WTC11 (cell line): ENCODE data around the gene TXNRD1. TPM values are rescaled to one million over a fixed set of nuclear protein-coding genes. Genes with fewer than 3 reads are reported as not detected.
"Not testable (repeated sequence)": the region's sequence is repeated elsewhere in the genome, so short reads cannot be mapped to it uniquely, and the experiment has no call there.

Source experiments
- ATAC-seq: fragments of 200-7000 bp; cut with Tn5 transposase; 2 replicates; pipeline ENCODE4 v1.10.0; 2021; ENCODE audit warnings: mild to moderate bottlenecking, moderate library complexity
- CTCF ChIA-PET: fragments of 300-600 bp; sonication (Branson Sonifier 250); formaldehyde crosslinking; loops from one replicate; lab custom pipeline; 2021; ENCODE audit warnings: antibody characterized with exemption; lab: Charles Lee
- POLR2A ChIA-PET: fragments of 350-600 bp; sonication (Branson Sonifier 250); formaldehyde crosslinking; loops from one replicate; lab custom pipeline; 2021; ENCODE audit warnings: antibody characterized with exemption; lab: Charles Lee
- DNase-seq: peaks from one replicate; pipeline ENCODE4 v3.0.0; 2021; ENCODE audit warnings: low spot score
- H3K27ac Mint-ChIP-seq: 2 replicates; pipeline ENCODE4 v1.8.0; 2021; ENCODE audit warnings: mixed read lengths
- H3K27me3 Mint-ChIP-seq: 2 replicates; pipeline ENCODE4 v1.8.0; 2021; ENCODE audit warnings: low read depth, mild to moderate bottlenecking, moderate library complexity, mixed read lengths
- H3K36me3 Mint-ChIP-seq: 2 replicates; pipeline ENCODE4 v1.8.0; 2021; ENCODE audit warnings: mixed read lengths
- H3K4me1 Mint-ChIP-seq: 2 replicates; pipeline ENCODE4 v1.8.0; 2022; ENCODE audit warnings: mixed read lengths
- H3K4me3 Mint-ChIP-seq: 2 replicates; pipeline ENCODE4 v1.8.0; 2021; ENCODE audit warnings: mild to moderate bottlenecking, moderate library complexity, mixed read lengths
- H3K9me3 Mint-ChIP-seq: 2 replicates; pipeline ENCODE4 v1.8.0; 2021; ENCODE audit warnings: mixed read lengths
- CREB1 ChIP-seq: sonication (generic); formaldehyde crosslinking; IDR thresholded peaks from 2 replicates; pipeline ENCODE4 v1.8.0; 2023; ENCODE audit warnings: mild to moderate bottlenecking, missing genetic modification reagents
- ELF4 ChIP-seq: sonication (generic); formaldehyde crosslinking; IDR thresholded peaks from 2 replicates; pipeline ENCODE4 v1.8.1; 2022; ENCODE audit warnings: low read depth, mild to moderate bottlenecking, moderate library complexity, missing genetic modification reagents
- EMX1 ChIP-seq: fragments of 250-450 bp; sonication (Bioruptor Pico); IDR thresholded peaks from 2 replicates; pipeline ENCODE4 v1.8.0; 2021; ENCODE audit warnings: mild to moderate bottlenecking
- ESRRA ChIP-seq: sonication (generic); formaldehyde crosslinking; IDR thresholded peaks from 2 replicates; pipeline ENCODE4 v1.8.1; 2022; ENCODE audit warnings: mild to moderate bottlenecking, missing genetic modification reagents, borderline replicate concordance
- JAZF1 ChIP-seq: fragments of 250-450 bp; sonication (Bioruptor Pico); IDR thresholded peaks from 2 replicates; pipeline ENCODE4 v1.9.0; 2021; ENCODE audit warnings: moderate library complexity, mild to moderate bottlenecking, inconsistent platforms
- NFE2L1 ChIP-seq: sonication (generic); formaldehyde crosslinking; IDR thresholded peaks from 2 replicates; pipeline ENCODE4 v1.8.1; 2023; ENCODE audit warnings: missing genetic modification reagents
- NFYB ChIP-seq: sonication (generic); formaldehyde crosslinking; conservative IDR thresholded peaks from 2 replicates; pipeline ENCODE4 v1.8.0; 2022; ENCODE audit warnings: low read depth, missing genetic modification reagents
- OVOL2 ChIP-seq: fragments of 250-450 bp; sonication (Bioruptor Pico); IDR thresholded peaks from 2 replicates; pipeline ENCODE4 v1.9.0; 2021; ENCODE audit warnings: mild to moderate bottlenecking, borderline replicate concordance
- PRDM15 ChIP-seq: sonication (generic); formaldehyde crosslinking; IDR thresholded peaks from 2 replicates; pipeline ENCODE4 v1.8.0; 2022; ENCODE audit warnings: missing genetic modification reagents
- PREB ChIP-seq: sonication (generic); formaldehyde crosslinking; IDR thresholded peaks from 2 replicates; pipeline ENCODE4 v1.8.1; 2022; ENCODE audit warnings: mild to moderate bottlenecking, missing genetic modification reagents, moderate library complexity, borderline replicate concordance
- PRRX2 ChIP-seq: fragments of 250-450 bp; sonication (Bioruptor Pico); IDR thresholded peaks from 2 replicates; pipeline ENCODE4 v1.8.0; 2021; ENCODE audit warnings: mild to moderate bottlenecking
- RORB ChIP-seq: fragments of 250-450 bp; sonication (Bioruptor Pico); IDR thresholded peaks from 2 replicates; pipeline ENCODE4 v1.9.0; 2021; ENCODE audit warnings: mild to moderate bottlenecking
- ZNF138 ChIP-seq: sonication (generic); formaldehyde crosslinking; conservative IDR thresholded peaks from 2 replicates; pipeline ENCODE4 v1.8.1; 2022; ENCODE audit warnings: mild to moderate bottlenecking, moderate library complexity, missing genetic modification reagents
- ZNF423 ChIP-seq: fragments of 250-450 bp; sonication (Bioruptor Pico); IDR thresholded peaks from 2 replicates; pipeline ENCODE4 v2.1.2; 2022; ENCODE audit warnings: mild to moderate bottlenecking, moderate library complexity
- total RNA-seq: library from RNA; stranded (reverse); gene quantifications from 3 replicates; pipeline ENCODE4 v1.2.3, GENCODE V29; 2021
- TF ChIP-seq, protein P1 (sequence below): sonication (generic); formaldehyde crosslinking; IDR thresholded peaks from 2 replicates; pipeline ENCODE4 v1.8.1; 2022; ENCODE audit warnings: low read depth, mild to moderate bottlenecking, moderate library complexity, missing genetic modification reagents, borderline replicate concordance
- TF ChIP-seq, protein P2 (sequence below): sonication (generic); formaldehyde crosslinking; IDR thresholded peaks from 2 replicates; pipeline ENCODE4 v1.8.1; 2022; ENCODE audit warnings: missing genetic modification reagents, borderline replicate concordance
- TF ChIP-seq, protein P3 (sequence below): sonication (generic); formaldehyde crosslinking; IDR thresholded peaks from 2 replicates; pipeline ENCODE4 v1.8.0; 2022; ENCODE audit warnings: mild to moderate bottlenecking, missing genetic modification reagents

Gene TXNRD1
- total RNA-seq, 1 experiment from 2014 or later: 113 TPM

DNA sequence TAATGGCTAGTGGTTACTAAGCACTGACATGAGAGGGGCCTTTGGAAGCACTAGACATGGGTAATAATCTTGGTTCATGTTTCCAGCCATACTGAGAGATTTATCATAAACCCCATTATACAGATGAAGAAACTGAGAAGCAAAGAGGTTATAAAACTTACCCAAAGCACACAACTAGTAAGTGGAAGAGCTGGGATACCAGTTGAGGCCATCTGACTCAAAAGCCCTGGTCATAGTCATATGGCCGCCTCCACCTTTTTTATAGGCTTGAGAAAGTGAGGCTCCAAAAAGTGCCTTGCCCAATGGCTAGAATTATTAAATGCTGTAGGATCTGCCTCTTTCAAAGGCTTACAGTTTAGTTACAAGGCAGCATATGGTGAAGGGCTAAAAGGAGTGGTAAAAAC is 944 bp downstream of the TXNRD1 start (continued):
- TF ChIP-seq PREB (CRISPR knock-in tag) (no peak), ZNF423 (CRISPR knock-in tag) (no peak), PRRX2 (no peak), NFYB (CRISPR knock-in tag) (no peak), ESRRA (CRISPR knock-in tag) (no peak), RORB (no peak), ZNF138 (no peak), NFE2L1 (CRISPR knock-in tag) (no peak), ELF4 (CRISPR knock-in tag) (no peak), EMX1 (no peak), OVOL2 (CRISPR knock-in tag) (no peak), PRDM15 (no peak)
- TF ChIP-seq, protein P1, sequence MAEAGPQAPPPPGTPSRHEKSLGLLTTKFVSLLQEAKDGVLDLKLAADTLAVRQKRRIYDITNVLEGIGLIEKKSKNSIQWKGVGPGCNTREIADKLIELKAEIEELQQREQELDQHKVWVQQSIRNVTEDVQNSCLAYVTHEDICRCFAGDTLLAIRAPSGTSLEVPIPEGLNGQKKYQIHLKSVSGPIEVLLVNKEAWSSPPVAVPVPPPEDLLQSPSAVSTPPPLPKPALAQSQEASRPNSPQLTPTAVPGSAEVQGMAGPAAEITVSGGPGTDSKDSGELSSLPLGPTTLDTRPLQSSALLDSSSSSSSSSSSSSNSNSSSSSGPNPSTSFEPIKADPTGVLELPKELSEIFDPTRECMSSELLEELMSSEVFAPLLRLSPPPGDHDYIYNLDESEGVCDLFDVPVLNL (CRISPR knock-in tag): no peak
- TF ChIP-seq, protein P2, sequence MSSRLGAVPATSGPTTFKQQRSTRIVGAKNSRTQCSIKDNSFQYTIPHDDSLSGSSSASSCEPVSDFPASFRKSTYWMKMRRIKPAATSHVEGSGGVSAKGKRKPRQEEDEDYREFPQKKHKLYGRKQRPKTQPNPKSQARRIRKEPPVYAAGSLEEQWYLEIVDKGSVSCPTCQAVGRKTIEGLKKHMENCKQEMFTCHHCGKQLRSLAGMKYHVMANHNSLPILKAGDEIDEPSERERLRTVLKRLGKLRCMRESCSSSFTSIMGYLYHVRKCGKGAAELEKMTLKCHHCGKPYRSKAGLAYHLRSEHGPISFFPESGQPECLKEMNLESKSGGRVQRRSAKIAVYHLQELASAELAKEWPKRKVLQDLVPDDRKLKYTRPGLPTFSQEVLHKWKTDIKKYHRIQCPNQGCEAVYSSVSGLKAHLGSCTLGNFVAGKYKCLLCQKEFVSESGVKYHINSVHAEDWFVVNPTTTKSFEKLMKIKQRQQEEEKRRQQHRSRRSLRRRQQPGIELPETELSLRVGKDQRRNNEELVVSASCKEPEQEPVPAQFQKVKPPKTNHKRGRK (CRISPR knock-in tag): no peak
- TF ChIP-seq, protein P3, sequence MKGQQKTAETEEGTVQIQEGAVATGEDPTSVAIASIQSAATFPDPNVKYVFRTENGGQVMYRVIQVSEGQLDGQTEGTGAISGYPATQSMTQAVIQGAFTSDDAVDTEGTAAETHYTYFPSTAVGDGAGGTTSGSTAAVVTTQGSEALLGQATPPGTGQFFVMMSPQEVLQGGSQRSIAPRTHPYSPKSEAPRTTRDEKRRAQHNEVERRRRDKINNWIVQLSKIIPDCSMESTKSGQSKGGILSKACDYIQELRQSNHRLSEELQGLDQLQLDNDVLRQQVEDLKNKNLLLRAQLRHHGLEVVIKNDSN (CRISPR knock-in tag): no peak

DNA sequence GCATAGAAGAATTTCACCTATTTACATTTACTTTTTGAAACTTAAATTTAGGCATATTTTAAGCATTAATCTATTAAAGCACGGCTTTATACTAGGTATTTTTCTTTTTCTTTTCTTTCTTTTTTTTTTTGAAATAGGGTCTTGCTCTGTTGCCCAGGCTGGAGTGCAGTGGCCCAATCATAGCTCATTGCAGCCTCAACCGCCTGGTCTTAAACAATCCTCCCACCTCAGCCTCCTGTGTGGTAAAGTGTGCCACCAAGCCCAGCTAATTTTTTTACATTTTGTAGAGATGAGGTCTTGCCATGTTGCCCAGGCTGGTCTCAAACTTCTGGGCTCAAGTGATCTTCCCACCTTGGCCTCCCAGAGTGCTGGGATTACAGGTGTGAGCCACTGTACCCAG is 2.9 kb downstream of the TXNRD1 start:
- H3K4me3 Mint-ChIP-seq, H3K4me1 Mint-ChIP-seq, CTCF ChIA-PET, H3K27ac Mint-ChIP-seq, H3K36me3 Mint-ChIP-seq, ATAC-seq, H3K9me3 Mint-ChIP-seq, DNase-seq, POLR2A ChIA-PET: not testable (repeated sequence)
- H3K27me3 Mint-ChIP-seq: peaks cover 30% of the 10 kb centered on the region

GRCh38 chr12:104218935-104219334 is 3.4 kb downstream of the TXNRD1 start:
- H3K9me3 Mint-ChIP-seq: no peaks in the 10 kb centered on the region
- ChIA-PET POLR2A (no interaction called here), CTCF (no interaction called here)
- H3K27ac Mint-ChIP-seq: no peak overlapping the region
- ATAC-seq (no peak), DNase-seq (no peak)
- peaks cover 7% of the 10 kb centered on the region; the same call in 1 of the 2 replicates for H3K4me1 Mint-ChIP-seq
- no peak overlapping the region for H3K4me3 Mint-ChIP-seq
- no peaks in the 10 kb centered on the region for H3K36me3 Mint-ChIP-seq
- H3K27me3 Mint-ChIP-seq: peaks cover 30% of the 10 kb centered on the region
- TF ChIP-seq CREB1 (CRISPR knock-in tag): no peak
- no peak for TF ChIP-seq JAZF1
- TF ChIP-seq, protein P1 (CRISPR knock-in tag): no peak
